ENCODE data around the gene CCL28. TPM values are rescaled to one million over a fixed set of nuclear protein-coding genes. Genes with fewer than 3 reads are reported as not detected.

CCL28 gene
- total RNA-seq, 1 experiment from 2014 or later: 1.4 TPM

DNA sequence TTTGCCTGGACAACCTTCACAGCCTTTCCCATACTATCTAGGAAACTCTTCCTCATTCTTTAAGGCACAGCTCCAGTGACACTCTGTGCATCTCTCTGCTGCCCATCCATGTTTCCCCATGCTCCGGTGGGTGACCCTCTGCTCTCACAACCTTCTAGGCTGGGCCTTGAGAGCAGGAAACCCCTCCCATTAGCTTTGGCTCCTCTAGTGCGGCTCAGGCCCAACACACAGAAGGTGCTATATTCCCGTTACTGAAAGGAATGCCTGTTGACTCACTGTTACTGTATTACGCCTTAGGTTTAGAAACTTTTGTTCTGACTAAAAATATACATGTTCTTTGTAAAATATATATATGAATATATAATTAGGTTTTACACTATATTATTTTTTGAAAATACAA lies 8.1 kb upstream of the CCL28 start (continued):
- no peak for TF ChIP-seq OVOL2 (CRISPR knock-in tag; IDR thresholded peaks at IDR 0.05; ENCODE audit: borderline replicate concordance)

DNA sequence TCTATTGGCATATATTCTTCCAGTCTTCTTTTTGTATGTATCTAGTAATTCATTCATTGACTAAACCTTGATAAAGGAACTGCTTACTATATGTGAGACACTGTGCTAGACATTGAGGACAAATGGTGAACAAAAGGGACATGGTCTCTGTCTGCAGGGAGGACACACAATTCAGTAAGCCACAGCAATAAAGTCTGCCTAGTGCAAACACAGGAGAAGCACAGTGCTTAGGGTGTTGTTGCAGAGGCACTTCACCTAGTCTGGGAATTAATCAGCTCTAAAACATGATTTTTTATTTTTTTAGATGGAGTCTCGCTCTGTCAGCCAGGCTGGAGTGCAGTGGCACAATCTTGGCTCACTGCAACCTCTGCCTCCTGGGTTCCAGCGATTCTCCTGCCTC lies 6.4 kb upstream of the CCL28 start:
- DNase-seq (ENCODE audit: low spot score): no peak
- no peak for ATAC-seq
- no peak overlapping the region for H3K27ac Mint-ChIP-seq
- CTCF ChIA-PET: interaction anchor here (1.9 kb wide), 1 partner anchor 66 kb away, joined by 7 read pairs; the partner anchor contains the start of gene TMEM267
- peaks cover 7% of the 10 kb centered on the region for H3K9me3 Mint-ChIP-seq
- no peak for TF ChIP-seq ELF4 (CRISPR knock-in tag; IDR thresholded peaks at IDR 0.05; ENCODE audit: low read depth)
- no peak for TF ChIP-seq NR1H2 (CRISPR knock-in tag; IDR thresholded peaks at IDR 0.05)
- TF ChIP-seq CREM (CRISPR knock-in tag; IDR thresholded peaks at IDR 0.05): no peak
- TF ChIP-seq JAZF1 (CRISPR knock-in tag; IDR thresholded peaks at IDR 0.05): no peak
- no peak for TF ChIP-seq MYBL2 (CRISPR knock-in tag; IDR thresholded peaks at IDR 0.05)
- TF ChIP-seq CBFB (CRISPR knock-in tag; IDR thresholded peaks at IDR 0.05; ENCODE audit: low read depth): no peak
- TF ChIP-seq, protein P1, sequence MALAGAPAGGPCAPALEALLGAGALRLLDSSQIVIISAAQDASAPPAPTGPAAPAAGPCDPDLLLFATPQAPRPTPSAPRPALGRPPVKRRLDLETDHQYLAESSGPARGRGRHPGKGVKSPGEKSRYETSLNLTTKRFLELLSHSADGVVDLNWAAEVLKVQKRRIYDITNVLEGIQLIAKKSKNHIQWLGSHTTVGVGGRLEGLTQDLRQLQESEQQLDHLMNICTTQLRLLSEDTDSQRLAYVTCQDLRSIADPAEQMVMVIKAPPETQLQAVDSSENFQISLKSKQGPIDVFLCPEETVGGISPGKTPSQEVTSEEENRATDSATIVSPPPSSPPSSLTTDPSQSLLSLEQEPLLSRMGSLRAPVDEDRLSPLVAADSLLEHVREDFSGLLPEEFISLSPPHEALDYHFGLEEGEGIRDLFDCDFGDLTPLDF (CRISPR knock-in tag; IDR thresholded peaks at IDR 0.05): no peak
- no peak for TF ChIP-seq RORB (CRISPR knock-in tag; IDR thresholded peaks at IDR 0.05)
- no peak for TF ChIP-seq NFATC4 (CRISPR knock-in tag; IDR thresholded peaks at IDR 0.05)
- TF ChIP-seq, protein P2, sequence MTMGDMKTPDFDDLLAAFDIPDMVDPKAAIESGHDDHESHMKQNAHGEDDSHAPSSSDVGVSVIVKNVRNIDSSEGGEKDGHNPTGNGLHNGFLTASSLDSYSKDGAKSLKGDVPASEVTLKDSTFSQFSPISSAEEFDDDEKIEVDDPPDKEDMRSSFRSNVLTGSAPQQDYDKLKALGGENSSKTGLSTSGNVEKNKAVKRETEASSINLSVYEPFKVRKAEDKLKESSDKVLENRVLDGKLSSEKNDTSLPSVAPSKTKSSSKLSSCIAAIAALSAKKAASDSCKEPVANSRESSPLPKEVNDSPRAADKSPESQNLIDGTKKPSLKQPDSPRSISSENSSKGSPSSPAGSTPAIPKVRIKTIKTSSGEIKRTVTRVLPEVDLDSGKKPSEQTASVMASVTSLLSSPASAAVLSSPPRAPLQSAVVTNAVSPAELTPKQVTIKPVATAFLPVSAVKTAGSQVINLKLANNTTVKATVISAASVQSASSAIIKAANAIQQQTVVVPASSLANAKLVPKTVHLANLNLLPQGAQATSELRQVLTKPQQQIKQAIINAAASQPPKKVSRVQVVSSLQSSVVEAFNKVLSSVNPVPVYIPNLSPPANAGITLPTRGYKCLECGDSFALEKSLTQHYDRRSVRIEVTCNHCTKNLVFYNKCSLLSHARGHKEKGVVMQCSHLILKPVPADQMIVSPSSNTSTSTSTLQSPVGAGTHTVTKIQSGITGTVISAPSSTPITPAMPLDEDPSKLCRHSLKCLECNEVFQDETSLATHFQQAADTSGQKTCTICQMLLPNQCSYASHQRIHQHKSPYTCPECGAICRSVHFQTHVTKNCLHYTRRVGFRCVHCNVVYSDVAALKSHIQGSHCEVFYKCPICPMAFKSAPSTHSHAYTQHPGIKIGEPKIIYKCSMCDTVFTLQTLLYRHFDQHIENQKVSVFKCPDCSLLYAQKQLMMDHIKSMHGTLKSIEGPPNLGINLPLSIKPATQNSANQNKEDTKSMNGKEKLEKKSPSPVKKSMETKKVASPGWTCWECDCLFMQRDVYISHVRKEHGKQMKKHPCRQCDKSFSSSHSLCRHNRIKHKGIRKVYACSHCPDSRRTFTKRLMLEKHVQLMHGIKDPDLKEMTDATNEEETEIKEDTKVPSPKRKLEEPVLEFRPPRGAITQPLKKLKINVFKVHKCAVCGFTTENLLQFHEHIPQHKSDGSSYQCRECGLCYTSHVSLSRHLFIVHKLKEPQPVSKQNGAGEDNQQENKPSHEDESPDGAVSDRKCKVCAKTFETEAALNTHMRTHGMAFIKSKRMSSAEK (CRISPR knock-in tag; IDR thresholded peaks at IDR 0.05; ENCODE audit: borderline replicate concordance): no peak
- H3K4me3 Mint-ChIP-seq: no peak overlapping the region
- POLR2A ChIA-PET: no interaction called here
- H3K36me3 Mint-ChIP-seq: no peaks in the 10 kb centered on the region
- peaks cover 9% of the 10 kb centered on the region for H3K4me1 Mint-ChIP-seq
- H3K27me3 Mint-ChIP-seq (ENCODE audit: low read depth): no peaks in the 10 kb centered on the region

DNA sequence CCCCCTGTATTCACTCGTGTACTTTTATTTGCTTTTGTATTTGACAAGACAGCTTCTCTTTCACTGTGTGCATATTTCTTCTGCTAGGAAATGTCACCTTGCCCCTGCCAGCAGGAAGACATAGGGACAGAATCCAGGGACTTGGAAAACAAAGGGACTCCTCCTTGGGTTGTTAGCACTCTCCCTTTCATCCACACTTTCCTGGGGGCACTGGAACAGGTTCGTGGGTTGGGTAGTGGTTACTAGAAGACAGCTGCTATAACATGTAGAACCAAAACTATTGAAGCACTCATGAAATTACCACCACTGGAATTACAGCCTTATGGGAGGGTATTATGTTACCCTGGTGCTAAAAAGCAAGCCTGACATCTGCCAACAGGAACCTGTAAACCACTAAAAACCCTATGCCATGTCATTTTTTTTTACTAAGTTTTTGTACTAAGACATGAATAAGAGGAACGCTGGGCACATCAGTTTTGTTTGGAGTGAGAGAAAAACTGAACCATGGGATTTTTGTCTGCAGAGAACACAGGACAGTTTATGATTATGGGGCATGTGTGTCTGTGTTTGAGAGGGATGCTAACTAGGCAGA lies 4.7 kb upstream of the CCL28 start:
- DNase-seq (ENCODE audit: low spot score) (no peak), ATAC-seq (no peak)
- Mint-ChIP-seq H3K27me3 (ENCODE audit: low read depth) (no peaks in the 10 kb centered on the region), H3K4me1 (peaks cover 9% of the 10 kb centered on the region), H3K9me3 (peaks cover 7% of the 10 kb centered on the region), H3K4me3 (no peak overlapping the region), H3K36me3 (no peaks in the 10 kb centered on the region), H3K27ac (no peak overlapping the region)
- CTCF ChIA-PET: no interaction called here
- POLR2A ChIA-PET: no interaction called here
- TF ChIP-seq, protein P3, sequence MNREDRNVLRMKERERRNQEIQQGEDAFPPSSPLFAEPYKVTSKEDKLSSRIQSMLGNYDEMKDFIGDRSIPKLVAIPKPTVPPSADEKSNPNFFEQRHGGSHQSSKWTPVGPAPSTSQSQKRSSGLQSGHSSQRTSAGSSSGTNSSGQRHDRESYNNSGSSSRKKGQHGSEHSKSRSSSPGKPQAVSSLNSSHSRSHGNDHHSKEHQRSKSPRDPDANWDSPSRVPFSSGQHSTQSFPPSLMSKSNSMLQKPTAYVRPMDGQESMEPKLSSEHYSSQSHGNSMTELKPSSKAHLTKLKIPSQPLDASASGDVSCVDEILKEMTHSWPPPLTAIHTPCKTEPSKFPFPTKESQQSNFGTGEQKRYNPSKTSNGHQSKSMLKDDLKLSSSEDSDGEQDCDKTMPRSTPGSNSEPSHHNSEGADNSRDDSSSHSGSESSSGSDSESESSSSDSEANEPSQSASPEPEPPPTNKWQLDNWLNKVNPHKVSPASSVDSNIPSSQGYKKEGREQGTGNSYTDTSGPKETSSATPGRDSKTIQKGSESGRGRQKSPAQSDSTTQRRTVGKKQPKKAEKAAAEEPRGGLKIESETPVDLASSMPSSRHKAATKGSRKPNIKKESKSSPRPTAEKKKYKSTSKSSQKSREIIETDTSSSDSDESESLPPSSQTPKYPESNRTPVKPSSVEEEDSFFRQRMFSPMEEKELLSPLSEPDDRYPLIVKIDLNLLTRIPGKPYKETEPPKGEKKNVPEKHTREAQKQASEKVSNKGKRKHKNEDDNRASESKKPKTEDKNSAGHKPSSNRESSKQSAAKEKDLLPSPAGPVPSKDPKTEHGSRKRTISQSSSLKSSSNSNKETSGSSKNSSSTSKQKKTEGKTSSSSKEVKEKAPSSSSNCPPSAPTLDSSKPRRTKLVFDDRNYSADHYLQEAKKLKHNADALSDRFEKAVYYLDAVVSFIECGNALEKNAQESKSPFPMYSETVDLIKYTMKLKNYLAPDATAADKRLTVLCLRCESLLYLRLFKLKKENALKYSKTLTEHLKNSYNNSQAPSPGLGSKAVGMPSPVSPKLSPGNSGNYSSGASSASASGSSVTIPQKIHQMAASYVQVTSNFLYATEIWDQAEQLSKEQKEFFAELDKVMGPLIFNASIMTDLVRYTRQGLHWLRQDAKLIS (CRISPR knock-in tag; IDR thresholded peaks at IDR 0.05; ENCODE audit: borderline replicate concordance): no peak
- TF ChIP-seq MYBL2 (CRISPR knock-in tag; IDR thresholded peaks at IDR 0.05): no peak
- TF ChIP-seq ZNF671 (CRISPR knock-in tag; IDR thresholded peaks at IDR 0.05): no peak
- no peak for TF ChIP-seq ZBTB21 (CRISPR knock-in tag; IDR thresholded peaks at IDR 0.05; ENCODE audit: borderline replicate concordance)
- TF ChIP-seq, protein P4, sequence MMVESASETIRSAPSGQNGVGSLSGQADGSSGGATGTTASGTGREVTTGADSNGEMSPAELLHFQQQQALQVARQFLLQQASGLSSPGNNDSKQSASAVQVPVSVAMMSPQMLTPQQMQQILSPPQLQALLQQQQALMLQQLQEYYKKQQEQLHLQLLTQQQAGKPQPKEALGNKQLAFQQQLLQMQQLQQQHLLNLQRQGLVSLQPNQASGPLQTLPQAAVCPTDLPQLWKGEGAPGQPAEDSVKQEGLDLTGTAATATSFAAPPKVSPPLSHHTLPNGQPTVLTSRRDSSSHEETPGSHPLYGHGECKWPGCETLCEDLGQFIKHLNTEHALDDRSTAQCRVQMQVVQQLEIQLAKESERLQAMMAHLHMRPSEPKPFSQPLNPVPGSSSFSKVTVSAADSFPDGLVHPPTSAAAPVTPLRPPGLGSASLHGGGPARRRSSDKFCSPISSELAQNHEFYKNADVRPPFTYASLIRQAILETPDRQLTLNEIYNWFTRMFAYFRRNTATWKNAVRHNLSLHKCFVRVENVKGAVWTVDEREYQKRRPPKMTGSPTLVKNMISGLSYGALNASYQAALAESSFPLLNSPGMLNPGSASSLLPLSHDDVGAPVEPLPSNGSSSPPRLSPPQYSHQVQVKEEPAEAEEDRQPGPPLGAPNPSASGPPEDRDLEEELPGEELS (CRISPR knock-in tag; IDR thresholded peaks at IDR 0.05): no peak
- TF ChIP-seq, protein P5, sequence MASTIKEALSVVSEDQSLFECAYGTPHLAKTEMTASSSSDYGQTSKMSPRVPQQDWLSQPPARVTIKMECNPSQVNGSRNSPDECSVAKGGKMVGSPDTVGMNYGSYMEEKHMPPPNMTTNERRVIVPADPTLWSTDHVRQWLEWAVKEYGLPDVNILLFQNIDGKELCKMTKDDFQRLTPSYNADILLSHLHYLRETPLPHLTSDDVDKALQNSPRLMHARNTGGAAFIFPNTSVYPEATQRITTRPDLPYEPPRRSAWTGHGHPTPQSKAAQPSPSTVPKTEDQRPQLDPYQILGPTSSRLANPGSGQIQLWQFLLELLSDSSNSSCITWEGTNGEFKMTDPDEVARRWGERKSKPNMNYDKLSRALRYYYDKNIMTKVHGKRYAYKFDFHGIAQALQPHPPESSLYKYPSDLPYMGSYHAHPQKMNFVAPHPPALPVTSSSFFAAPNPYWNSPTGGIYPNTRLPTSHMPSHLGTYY (CRISPR knock-in tag; IDR thresholded peaks at IDR 0.05): no peak
- TF ChIP-seq, protein P6, sequence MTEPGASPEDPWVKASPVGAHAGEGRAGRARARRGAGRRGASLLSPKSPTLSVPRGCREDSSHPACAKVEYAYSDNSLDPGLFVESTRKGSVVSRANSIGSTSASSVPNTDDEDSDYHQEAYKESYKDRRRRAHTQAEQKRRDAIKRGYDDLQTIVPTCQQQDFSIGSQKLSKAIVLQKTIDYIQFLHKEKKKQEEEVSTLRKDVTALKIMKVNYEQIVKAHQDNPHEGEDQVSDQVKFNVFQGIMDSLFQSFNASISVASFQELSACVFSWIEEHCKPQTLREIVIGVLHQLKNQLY (CRISPR knock-in tag; IDR thresholded peaks at IDR 0.05): no peak
- no peak for TF ChIP-seq MXD4 (CRISPR knock-in tag; IDR thresholded peaks at IDR 0.05; ENCODE audit: borderline replicate concordance)

All from WTC11 (cell line).